Measurements from ENCODE around the gene MARCHF2. TPM values are rescaled to one million over a fixed set of nuclear protein-coding genes. Genes with fewer than 3 reads are reported as not detected.
"Not testable (repeated sequence)": the region's sequence is repeated elsewhere in the genome, so short reads cannot be mapped to it uniquely, and the experiment has no call there.

Gene MARCHF2
- total and polyA plus RNA-seq, 8 donors: 8.8 to 22.6 (median 11.4) TPM

DNA sequence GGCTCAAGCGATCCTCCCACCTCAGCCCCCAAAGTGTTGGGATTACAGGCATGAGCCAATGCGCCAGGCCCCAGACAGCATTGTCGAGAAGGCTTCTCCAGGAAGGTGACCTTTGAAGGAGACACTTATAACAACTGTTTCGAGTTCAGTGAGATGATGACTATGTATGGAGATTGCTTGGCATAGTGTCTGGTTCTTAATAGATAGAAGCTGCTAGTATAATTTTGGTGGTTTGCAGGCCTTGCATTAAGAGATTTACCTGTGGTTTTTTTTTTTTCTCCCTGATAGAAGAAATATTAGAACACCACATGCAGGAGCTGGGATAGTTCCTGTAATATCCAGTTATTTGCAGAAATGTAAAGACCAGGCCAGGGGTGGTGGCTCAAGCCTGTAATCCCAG lies 3.7 kb downstream of the MARCHF2 start:
- H3K27me3 ChIP-seq: no peaks in the 10 kb centered on the region
- TF ChIP-seq, protein P1, sequence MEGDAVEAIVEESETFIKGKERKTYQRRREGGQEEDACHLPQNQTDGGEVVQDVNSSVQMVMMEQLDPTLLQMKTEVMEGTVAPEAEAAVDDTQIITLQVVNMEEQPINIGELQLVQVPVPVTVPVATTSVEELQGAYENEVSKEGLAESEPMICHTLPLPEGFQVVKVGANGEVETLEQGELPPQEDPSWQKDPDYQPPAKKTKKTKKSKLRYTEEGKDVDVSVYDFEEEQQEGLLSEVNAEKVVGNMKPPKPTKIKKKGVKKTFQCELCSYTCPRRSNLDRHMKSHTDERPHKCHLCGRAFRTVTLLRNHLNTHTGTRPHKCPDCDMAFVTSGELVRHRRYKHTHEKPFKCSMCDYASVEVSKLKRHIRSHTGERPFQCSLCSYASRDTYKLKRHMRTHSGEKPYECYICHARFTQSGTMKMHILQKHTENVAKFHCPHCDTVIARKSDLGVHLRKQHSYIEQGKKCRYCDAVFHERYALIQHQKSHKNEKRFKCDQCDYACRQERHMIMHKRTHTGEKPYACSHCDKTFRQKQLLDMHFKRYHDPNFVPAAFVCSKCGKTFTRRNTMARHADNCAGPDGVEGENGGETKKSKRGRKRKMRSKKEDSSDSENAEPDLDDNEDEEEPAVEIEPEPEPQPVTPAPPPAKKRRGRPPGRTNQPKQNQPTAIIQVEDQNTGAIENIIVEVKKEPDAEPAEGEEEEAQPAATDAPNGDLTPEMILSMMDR (IDR thresholded peaks at IDR 0.05): no peak
- no peak overlapping the region for H3K27ac ChIP-seq
- no peaks in the 10 kb centered on the region for H3K36me3 ChIP-seq
- 69 to 81% methylated on average over 4 of the region's 4 CpGs for WGBS, 2 donors
- H3K4me3 ChIP-seq: no peak overlapping the region
- no peaks in the 10 kb centered on the region for H3K9me3 ChIP-seq
- FAIRE-seq (no peak), ATAC-seq (no peak), DNase-seq (no peak)
- intact Hi-C loops (cut with DNase I): no loop called here
- H3K4me1 ChIP-seq: peaks cover 0 to 4% (median 0%) of the 10 kb centered on the region in 3 donors

DNA sequence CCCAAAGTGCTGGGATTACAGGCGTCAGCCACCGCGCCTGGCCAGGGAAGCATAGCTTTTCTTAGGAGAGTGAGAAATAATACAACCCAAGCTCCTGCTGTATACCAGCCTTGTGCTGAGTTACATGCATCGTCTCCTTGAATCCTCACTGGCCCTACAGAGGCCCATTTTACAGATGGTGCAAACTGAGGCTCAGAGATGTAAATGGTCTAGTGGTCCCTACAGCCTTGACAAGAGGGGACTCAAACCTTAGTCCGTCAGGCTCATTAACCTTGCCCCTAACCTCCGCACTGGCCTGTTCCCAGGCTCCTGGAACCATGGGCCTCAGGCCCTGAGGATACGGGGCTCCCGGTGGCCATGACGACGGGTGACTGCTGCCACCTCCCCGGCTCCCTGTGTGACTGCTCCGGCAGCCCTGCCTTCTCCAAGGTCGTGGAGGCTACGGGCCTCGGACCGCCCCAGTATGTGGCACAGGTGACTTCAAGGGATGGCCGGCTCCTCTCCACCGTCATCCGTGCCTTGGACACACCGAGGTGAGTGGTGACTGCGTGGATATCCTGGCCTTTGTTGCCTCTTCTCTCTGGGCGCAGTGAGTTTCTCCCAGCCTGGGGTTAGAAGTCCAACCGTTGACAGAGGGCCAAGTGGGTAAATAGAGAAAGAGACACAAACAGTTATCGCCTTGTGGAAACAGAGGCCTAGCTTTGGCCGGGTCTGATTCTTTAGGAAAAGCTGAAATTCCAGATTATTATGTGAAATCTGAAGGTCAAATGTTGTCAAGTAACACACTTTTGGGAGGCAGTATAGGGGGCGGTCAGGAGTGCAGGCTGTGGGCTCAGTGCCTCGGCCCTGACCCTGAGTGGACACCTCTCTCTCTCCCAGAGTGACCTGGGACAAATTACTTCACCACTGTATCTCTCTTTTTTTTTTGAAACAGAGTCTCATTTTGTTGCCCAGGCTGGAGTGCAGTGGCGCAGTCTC lies 8.7 kb downstream of the MARCHF2 start:
- H3K9me3 ChIP-seq: no peaks in the 10 kb centered on the region
- no peaks in the 10 kb centered on the region for H3K36me3 ChIP-seq
- H3K4me3 ChIP-seq: no peak overlapping the region
- H3K27me3 ChIP-seq: no peaks in the 10 kb centered on the region
- intact Hi-C loops (cut with DNase I): no loop called here
- TF ChIP-seq, protein P1 (IDR thresholded peaks at IDR 0.05): no peak
- peak overlapping the region in 3 of 4 donors; percentile 13 to 36 (median 28) for H3K27ac ChIP-seq
- H3K4me1 ChIP-seq: peaks cover 0 to 12% (median 0%) of the 10 kb centered on the region in 3 donors
- peak; percentile 17 to 74 (median 63) for ATAC-seq
- FAIRE-seq: no peak
- DNase-seq: peak in 4 of 6 donors; percentile 32 to 81 (median 54)
- 55 to 61% methylated on average over 28 of the region's 28 CpGs for WGBS, 2 donors

DNA sequence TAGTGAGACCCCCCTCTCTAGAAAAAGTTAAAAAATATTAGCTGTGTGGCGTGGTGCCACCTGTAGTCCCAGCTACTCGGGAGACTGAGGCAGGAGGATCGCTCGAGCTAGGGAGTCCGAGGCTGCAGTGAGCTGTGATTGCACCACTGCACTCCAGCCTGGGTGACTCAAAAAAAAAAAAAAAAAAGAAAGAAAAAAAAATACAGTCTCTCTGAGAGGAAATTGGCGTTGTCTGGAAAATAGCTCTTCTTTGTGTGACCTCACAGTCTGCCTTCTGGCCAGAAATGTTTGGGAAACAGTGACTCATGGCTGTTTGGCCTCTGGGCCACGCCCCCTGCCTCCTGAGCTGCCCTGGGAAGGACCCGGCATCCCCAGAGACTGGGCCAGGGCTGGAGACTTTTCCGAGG lies 10.7 kb downstream of the MARCHF2 start:
- Histone ChIP-seq H3K4me1 (peaks cover 0 to 12% (median 0%) of the 10 kb centered on the region in 3 donors), H3K27me3 (no peaks in the 10 kb centered on the region), H3K4me3 (no peak overlapping the region), H3K27ac (peak overlapping the region in 2 of 4 donors; percentile 74 to 84), H3K9me3 (no peaks in the 10 kb centered on the region), H3K36me3 (no peaks in the 10 kb centered on the region)
- TF ChIP-seq, protein P1 (IDR thresholded peaks at IDR 0.05): no peak
- 69 to 70% methylated on average over 9 of the region's 9 CpGs for WGBS, 2 donors
- ATAC-seq (peak; percentile 27 to 96 (median 84)), FAIRE-seq (peak; percentile 95), DNase-seq (peak in 5 of 6 donors; percentile 57 to 83 (median 76))
- intact Hi-C loops (cut with DNase I): no loop called here

DNA sequence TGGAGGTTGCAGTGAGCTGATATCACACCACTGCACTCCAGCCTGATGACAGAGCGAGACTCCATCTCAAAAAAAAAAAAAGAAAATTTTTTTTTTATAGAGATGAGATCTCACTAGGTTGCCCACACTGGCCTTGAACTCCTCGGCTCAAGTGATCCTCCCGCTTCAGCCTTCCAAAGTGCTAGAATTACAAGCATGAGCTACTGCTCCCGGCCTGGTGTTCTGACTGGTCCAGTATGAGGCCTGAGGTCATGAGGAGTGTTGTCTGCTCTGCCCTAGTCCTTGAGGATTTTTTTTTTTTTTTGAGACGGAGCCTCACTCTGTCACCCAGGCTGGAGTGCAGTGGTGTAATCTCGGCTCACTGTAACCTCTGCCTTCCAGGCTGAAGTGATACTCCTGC lies 12.2 kb downstream of the MARCHF2 start:
- intact Hi-C loops (cut with DNase I); H3K27me3 ChIP-seq; H3K4me3 ChIP-seq; H3K27ac ChIP-seq; H3K9me3 ChIP-seq; FAIRE-seq; DNase-seq; ATAC-seq; H3K36me3 ChIP-seq: not testable (repeated sequence)
- peaks cover 0 to 12% (median 0%) of the 10 kb centered on the region in 3 donors for H3K4me1 ChIP-seq
- WGBS, 2 donors: 89 to 90% methylated on average over 6 of the region's 6 CpGs

DNA sequence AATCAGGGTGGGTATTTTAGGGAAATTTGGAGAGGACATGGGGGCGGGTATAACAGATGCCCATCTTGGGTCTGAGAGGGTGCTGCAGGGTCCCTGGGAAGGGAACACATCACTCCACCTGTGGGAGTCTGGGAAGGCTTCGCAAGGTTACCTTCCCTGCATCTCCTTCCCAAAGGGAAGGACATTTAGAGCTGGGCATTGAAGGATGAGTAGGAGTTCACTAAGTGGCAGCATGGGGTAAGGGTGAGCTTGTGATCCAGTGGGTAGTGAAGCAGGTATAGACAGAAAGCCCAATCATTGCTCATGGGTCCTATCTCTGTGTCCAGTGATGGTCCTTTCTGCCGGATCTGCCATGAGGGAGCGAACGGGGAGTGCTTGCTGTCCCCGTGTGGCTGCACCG lies 13.2 kb downstream of the MARCHF2 start:
- peaks cover 0 to 12% (median 0%) of the 10 kb centered on the region in 3 donors for H3K4me1 ChIP-seq
- no peak overlapping the region for H3K4me3 ChIP-seq
- no peak overlapping the region for H3K27ac ChIP-seq
- ATAC-seq (no peak), DNase-seq (no peak), FAIRE-seq (no peak)
- no peaks in the 10 kb centered on the region for H3K9me3 ChIP-seq
- WGBS, 2 donors: 94 to 98% methylated on average over 7 of the region's 7 CpGs
- no peaks in the 10 kb centered on the region for H3K27me3 ChIP-seq
- H3K36me3 ChIP-seq: no peaks in the 10 kb centered on the region
- intact Hi-C loops (cut with DNase I): no loop called here
- TF ChIP-seq, protein P1 (IDR thresholded peaks at IDR 0.05): no peak
